Fibroblast of skin of left biceps (primary cell): ENCODE results near the gene RMND5A.
"Not testable (repeated sequence)": the region's sequence is repeated elsewhere in the genome, so short reads cannot be mapped to it uniquely, and the experiment has no call there.

Experiments used
- DNase-seq, 2 experiments: peaks; one replicate each; pipeline ENCODE4 v3.0.0-alpha.2; 2013; ENCODE audit warnings: low read depth in 2 of 2

RMND5A gene

DNA sequence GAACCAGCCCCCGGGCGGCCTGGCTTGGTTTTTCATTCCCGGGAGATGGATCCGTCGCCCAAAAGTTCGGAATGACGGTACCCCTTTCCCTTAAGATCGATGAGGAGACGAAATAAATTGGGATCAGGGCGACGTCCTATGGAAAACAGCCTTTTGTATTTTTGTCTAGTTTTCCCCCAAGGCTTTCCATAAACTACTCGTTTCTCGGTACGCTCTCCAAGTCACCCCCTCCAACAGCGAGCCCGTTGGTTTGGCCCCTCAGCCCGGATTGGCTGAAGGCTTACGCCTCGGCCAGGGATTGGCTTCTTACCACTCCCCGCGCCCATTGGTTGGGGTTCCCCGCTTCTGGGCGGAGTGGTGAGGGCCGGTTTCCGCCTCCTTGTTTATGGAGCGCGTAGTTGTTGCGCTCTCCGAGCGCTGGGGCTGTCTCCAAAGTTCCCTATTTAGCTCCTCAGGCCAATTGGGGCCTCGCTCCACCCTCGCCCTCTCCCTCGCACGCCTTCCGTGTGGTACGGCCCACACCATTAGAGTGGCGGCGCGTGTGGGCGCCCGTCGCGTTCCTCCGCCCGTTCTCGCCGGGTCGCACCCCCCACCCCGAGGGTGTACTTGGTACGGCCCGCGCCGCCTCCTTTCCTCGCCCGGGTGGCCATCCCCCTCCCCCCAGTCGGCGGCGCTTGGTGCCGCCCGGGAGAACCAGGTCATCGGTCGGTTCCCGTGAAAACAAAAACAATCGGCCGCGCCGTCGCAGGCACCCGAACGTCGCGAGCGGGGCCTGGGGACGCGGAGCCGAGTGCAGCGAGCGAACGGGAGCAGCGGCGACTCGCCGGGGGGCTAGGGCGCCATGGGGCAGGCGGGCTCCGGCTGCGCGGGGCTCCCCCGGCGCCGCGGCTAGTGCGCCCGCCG is at the start of gene RMND5A:
RMND5A (plus strand) TSS at position 655 of the 903 bp plus-strand sequence. CDS start 377 bp downstream, outside the sequence.
- peak; percentile 84 to 86 for DNase-seq

DNA sequence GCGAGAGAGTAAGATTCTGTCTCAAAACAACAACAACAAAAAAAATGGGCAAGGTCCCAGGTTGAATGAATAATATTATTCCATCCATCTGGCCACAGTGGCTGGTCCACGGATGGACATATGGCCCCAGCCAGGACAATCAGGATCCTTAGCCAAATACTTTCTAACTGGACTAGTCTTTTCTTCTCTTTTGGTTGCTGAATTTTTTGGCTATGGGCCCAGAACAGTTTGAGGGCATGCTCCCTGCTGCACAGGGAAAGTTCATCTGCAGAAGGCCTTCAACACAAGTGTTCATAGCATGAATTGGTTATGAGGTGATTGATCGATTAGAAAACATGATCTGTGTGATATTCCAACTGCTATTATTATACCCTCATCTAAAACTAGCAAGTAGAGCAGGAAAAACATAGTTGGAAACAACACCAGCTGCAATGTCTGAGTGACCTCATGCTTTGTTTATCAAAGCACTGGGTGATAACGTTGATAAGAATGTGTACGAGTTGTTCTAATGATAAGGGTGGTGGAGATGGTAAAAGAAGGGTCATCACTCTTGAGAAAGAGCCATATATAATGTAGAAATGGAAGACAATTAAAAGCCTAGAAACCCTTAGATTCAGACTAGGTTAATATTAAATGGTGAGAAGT is 48.6 kb upstream of the RMND5A start:
- DNase-seq = no peak

DNA sequence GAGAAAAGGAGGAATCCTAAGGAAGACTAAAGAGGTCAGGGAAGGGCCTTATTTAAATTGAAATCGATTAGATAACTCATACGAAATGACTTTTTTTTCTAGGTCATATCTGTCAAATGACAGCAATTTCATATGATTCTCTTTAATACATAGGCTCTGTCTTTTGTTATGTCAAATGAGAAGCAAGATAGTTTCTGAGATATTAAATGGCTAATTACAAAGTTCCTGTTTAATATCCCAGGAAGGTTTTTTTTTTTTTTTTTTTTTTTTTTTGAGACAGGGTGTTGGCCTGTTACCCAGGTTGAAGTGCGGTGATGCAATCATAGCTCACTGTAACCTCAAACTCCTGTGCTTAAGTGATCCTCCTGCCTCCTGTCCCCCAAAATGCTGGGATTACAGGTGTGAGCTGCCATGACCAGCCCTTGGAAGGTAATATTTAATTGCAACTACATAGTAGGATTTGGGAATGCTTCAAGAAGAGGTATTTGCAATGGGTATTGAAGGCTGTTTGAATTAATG is 48.0 kb upstream of the RMND5A start:
- DNase-seq = no peak

DNA sequence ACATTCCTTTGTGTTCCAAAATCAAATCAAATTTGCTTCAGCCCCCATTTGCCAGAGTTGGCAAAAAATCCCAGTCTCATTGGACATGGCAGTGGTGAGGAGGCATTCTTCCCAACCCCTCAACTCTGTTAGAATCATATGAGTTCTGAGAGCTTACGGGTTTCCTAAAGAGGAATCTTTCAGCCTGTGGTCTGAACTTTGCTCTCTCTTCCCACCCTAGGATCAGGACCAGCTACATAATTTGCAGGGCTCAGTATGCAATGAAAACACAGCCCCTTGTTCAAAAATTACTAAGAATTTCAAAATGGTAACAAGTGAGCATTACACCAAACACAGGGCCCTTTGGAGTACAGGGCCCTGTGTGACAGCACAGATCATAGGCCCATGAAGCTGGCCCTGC is 47.1 kb upstream of the RMND5A start:
- DNase-seq = no peak

GRCh38 chr2:86673986-86674670 is 46.0 kb upstream of the RMND5A start:
- no peak for DNase-seq

DNA sequence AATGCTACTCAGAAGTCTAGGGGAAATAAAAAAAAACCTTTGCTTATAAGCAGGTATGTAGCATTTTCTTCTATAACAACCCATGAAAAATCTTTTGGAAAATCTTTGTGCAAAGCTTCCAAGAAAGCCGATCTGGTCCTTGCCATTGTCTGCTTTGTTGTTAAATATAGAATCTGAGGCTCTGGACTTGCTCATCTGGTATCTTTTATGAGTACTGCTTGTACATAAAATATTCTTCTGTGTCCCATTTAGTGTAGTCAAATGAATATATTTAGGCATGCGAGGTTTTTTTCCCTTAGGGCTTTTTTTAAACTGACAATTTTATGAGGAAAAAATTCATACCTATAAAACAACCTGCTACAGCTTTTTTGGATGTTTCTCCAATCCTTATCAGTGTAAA is 45.0 kb upstream of the RMND5A start:
- DNase-seq = no peak

DNA sequence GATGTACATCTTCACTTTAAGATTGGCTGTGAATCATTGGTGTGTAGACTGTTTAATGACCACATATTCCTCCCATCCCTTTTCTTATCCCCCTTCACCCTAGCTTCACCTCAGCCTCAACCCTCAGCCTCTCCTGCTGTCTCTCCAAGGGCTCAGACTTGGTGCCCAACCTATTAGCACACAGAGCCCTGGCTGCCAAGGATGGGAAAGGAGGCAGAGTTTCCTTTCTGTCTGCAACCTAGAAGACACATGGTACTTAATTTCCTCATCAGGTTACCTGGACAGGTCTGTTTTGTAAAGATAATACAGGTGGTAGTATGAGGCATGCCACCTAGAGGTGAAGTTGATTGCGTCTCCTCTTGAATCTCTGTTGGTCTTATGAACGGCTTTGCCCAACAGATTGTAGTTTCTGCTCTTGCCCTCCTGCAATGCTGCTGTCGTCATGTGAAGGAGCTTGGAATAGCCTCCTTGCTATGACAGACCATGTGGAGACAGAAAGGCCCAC is 44.5 kb upstream of the RMND5A start:
- no peak for DNase-seq

DNA sequence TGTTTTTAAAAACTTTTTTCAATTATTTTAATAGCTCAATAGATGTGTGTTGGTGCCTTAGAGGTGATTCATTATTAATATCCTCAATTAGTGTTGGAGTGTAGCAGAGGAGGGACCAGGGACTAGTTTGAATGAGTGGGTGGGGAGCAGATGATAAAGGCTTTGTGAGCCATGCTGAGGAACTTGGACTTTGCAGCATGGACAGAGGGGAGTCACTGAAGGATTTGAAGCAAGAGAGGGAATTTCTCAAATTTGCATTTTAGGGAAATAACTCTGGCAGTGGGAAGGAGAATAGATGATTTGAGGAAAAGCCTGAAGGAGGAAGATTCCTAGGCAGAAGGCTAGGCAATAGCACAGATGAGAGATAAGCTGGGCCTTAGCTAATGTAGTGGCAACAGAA is 42.3 kb upstream of the RMND5A start:
- DNase-seq = no peak

GRCh38 chr2:86679036-86679435 is 41.1 kb upstream of the RMND5A start:
- DNase-seq = no peak

GRCh38 chr2:86685351-86685750 is 34.7 kb upstream of the RMND5A start:
- DNase-seq = no peak

GRCh38 chr2:86686460-86686859 is 33.6 kb upstream of the RMND5A start:
- DNase-seq = no peak

- DNase-seq = no peak
Observed at GRCh38 chr2:86686905-86687304, 33.2 kb upstream of the RMND5A start.

GRCh38 chr2:86695053-86695691 is 24.9 kb upstream of the RMND5A start:
- no peak for DNase-seq

DNA sequence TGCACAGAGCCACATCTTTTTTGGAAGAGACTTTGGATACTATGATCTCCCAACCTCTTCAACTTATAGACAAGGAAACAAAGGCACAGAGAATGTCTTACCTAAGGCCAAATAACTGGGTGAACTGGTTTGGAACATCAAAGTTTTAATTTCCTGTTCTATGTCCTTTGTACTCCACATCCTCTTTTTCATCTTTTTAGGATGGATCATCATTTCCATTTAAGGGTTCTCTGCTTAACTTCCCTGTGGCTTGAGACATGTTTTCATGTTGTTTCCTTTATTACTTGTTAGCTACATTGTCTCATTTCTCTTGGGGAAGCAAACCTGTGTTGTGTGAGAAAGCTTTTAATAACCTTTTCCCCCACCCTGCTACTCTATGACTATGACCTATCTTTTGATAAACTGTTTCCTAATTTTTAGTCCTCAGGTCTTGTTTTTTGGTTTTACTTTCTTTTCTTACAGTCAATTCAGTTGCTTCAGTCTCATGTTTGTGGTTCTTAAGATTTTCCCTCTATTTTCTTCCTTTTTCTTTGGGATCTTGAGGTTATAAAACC is 22.5 kb upstream of the RMND5A start:
- no peak for DNase-seq

GRCh38 chr2:86700690-86701089 is 19.4 kb upstream of the RMND5A start:
- peak; percentile 20 to 30 for DNase-seq

GRCh38 chr2:86703704-86704361 is 16.3 kb upstream of the RMND5A start:
- DNase-seq = peak; percentile 29 to 30

DNA sequence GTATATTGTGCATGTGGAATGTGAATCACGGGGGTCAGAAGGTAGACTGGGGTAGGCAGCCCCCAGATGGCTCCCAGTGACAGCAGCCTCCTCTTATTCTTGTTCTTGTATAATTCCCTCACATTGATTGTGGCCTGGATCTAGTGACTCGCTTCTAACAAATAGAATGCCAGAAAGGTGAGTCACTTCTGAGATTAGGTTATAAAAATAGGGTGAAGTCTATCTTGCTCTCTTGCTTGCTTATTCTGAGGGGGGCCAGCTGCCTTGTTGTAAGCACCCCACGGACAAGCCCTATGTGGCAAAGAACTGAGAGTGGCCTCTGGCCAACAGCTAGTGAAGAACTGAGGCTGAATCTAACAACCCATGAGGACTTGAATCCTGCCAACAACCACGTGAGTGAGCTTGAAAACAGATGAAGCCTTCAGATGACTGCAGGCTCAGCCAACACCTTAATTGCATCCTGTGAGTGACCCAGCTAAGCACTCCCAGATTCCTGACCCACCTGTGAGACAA is 15.6 kb upstream of the RMND5A start:
- peak; percentile 34 to 44 for DNase-seq

DNA sequence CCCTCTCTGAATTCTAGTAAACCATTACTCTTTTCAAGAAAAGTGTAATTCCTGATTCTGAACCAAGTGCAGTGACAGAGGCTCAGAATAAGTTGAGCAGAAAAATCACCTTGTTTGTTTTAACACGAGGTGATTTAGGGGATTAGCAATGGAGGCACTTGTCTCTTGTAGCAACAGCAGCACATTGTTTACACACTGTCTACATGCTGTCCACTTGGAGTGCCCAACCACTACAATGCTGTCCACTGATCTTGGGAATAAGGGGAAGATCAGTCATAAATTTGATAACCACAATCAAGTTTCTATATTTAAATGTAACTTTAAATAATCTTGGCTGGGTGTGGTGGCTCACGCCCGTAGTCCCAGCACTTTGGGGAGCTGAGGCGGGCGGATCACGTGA is 13.9 kb upstream of the RMND5A start:
- DNase-seq = no peak

- DNase-seq = no peak
Observed at GRCh38 chr2:86706935-86707334, 13.2 kb upstream of the RMND5A start.

GRCh38 chr2:86708126-86708525 is 12.0 kb upstream of the RMND5A start:
- DNase-seq = not testable (repeated sequence)
